ENCODE measurements around the gene WDR72.

The WDR72 gene

DNA sequence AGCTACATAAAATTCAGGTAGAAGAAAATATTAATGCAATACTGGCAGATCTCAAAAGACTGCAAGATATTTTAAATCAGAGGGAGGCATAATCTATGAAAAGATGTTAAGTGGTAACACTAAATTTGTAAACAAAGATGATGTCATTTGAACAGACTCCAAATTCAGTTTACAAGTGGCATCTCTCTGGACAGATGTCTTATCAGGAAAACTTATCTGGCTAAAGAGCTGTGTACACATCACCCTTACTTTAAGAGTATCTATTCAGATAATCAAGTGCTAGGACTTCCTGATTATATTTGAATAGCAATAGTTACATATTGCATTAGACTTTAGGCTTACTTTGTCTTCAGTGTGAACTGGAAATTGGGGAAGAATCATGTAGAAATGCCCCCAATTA lies 231.5 kb downstream of the WDR72 start:
- no peak for DNase-seq

DNA sequence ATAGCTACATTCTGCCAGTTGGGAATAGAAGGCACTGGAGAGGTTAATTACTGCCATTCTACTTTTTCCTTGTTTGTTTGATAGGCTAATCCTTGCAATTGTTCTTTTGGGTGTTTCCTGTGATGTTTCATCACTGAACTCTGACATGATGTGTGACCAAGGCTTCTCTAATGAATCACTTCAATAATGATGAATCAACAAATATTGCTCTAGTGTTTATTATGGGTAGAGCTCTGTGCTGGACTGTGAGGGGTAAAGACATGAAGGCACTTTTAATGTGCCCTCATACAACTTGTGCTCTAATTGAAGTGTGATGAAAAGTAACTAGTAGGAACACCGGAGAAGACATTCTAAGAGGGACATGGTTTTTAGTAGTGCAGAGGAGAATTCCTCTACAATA lies 233.6 kb downstream of the WDR72 start:
- DNase-seq: no peak

DNA sequence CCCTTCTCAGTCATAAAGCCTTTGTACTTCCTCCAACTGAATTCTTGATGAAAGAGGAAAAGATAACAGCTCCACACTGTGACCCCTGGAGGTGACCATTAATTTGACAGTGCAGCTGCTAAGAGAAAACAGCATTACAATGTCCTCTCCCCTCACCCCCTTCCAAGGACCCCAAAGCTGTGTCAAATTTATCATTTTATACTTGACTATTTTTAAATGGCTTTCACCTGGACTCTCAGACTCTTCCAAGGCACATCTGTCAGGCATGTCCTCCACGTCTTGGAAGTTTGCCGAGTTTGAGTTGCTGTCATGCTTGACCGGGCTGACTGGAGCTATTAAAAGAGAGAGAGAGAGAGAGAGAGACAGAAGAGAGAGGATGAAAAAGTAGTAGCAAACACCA lies 236.5 kb downstream of the WDR72 start:
- no peak for DNase-seq

DNA sequence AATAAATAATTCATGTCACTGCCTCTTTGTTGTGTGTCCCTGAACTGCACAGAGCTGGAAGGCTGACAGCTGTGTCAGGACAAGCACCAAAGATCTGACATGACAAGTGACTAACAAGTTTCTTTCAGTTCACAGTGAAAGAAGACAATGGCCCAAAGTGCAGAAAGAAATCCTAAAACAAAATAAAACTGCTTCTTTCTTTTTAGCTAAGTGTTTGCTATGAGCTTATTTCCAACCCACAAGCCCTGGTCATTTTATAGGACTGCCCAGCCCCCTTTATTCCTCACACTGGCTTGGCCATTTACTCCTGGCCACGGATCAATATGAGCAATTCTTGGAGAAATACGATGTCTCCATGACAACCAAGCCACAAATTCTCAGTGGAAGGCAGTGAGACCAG lies 238.5 kb downstream of the WDR72 start:
- DNase-seq: no peak

DNA sequence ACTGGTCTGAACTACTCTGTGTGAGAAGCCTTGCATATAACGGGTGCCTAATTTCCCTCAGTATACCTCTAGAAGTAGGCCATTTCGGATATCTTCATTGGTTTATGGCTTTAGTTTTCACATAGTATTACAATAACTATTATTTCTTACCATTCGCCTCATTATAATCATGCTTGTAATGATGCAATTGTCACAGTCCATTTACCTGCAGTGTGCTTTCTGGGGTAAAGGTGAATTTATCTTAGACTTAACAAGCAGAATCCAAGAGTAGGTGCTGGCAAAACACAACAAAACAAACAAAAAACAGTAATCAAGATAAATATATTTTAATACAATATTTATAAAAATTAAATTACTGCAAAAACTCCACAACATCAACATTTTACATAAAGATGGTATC lies 246.0 kb downstream of the WDR72 start:
- no peak for DNase-seq

DNA sequence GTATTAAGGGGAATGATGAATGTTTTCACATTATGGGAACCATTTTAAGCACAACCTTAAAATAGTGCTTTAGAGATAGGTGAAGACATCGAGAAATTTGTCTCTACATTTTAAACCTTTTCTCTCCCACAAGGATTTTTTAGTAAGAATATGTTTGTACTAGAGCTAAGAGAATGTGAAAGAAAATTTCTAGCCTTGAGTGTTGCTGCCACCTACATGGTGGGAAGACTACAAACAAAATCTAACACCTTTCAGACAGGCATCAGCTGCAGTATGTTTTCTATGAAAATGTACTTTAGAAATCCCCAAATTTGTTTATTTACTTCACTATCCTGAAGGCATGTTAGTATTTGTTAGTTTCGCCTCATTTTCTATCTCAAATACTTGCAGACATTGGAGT lies 247.4 kb downstream of the WDR72 start:
- DNase-seq: no peak

DNA sequence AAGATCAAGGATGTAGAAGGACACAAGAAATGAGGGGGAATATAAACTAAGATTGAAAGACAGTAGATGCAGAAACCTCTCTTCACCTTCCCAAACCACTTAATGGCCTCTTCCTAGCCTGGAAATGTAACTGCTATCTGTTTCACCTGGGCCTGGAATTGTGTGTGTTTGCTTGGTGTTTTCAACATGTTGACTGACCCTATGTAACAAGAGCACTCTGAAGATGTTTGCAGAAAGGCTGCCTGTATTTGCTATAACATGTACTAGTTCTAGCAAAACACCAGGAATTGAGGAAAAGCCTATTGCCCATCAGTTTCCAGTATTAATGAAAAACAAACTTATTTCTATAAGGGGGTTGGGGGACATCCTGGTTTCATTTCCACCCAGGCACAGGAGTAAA lies 248.3 kb downstream of the WDR72 start:
- DNase-seq: no peak

DNA sequence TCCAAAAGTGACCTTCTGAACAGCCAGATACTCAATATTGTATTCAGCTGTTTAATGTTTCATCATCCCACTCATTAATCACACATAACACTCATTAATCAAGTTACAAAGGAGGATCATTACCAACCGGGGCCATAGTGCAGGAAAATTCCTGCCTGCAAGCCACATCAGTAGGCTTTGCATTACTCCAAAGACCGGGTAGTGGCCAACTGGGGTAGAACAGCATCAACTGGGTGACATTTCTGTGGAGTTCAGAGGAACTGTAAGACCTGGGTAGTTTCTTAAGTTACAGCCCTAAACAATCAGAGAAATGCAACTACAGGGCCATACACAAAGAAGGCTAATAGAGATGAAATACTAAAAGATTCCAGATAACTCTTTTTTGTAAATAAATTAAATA lies 253.1 kb downstream of the WDR72 start:
- DNase-seq: no peak

DNA sequence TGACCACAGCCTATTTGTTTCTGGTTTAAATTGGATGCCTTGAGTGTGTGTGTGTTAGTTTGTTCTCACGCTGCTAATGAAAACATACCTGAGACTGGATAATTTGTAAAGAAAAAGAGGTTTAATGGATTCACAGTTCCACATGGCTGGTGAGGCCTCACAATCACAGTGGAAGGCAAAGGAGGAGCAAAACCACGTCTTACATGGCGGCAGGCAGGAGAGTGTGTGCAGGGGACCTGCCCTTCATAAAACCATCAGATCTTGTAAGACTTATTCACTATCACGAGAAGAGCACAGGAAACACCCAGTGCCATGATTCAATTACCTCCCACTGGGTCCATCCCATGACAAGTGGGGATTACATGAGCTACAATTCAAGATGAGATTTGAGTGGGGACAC lies 260.5 kb downstream of the WDR72 start:
- DNase-seq: no peak

DNA sequence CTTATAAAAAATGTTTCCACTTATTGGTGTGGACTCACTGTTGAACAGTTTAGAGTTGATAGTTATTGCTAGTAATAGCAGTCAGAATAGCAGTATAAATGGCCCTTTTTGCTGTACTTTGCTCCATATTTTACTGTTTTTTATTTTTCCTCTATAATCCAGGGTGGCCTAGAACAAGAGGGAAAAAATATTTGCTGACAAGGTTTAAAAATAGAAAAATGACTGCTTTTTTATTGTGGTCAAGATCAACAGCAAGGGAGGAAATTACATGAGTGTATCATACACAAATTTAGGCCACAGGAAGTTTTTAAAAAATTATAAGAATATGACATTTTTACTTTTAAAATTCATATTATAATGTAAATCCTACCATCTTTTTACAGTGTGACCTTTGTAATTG lies 269.1 kb downstream of the WDR72 start:
- DNase-seq: no peak

DNA sequence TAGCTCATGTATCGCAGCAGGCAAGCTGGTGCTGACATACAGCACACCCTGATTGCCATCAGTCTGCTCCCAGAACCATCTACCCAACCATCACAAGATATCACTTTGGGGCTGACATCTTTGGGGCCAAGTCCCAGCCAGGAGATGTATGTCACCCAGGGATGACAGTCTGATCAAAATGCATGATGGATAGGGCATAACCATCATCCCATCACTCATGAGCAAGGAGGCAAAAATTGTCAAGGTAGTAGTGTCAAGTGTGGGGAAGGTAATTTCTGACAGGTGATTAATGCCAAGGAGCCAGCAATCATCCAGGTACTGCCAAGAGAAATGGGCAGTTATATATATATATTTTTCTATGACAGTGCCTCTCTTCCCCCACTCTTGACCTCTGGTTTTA lies 277.4 kb downstream of the WDR72 start:
- DNase-seq: no peak

DNA sequence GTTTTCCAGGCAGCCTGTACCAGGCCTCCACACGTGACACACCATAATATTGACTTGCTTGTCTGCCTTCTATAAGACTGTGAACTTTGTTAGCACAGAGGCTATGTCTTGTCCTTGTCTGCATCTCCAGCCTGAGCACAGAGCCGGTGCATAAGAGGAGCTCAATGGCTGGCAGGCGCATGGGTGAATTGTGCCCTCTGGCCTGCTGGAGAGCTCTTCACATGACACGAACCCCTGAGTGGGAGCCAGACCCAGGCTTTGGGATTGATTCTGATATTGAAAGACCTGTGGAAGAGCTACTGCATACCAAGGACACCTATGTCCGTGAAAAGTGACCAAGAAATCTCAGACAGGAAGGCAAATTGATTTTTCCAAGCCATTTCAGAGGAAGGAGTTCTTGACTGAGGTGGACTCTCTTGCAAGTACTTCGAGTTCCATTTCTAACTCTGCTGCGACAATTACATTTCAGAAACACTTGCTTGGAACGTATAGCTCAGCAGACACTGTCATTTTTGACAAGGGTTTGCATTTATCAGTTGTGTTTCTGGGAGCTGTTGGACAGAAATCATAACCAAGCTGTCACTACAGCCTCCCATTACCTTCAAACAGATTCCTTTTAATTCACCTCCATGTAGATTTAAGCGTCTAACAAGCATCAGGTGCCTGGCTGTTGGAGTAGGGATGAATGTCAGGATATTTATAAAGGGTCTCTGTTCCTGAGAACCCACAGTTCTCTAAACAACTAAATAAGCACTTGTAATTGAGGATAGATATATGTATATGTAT lies 281.3 kb downstream of the WDR72 start:
- DNase-seq: no peak

DNA sequence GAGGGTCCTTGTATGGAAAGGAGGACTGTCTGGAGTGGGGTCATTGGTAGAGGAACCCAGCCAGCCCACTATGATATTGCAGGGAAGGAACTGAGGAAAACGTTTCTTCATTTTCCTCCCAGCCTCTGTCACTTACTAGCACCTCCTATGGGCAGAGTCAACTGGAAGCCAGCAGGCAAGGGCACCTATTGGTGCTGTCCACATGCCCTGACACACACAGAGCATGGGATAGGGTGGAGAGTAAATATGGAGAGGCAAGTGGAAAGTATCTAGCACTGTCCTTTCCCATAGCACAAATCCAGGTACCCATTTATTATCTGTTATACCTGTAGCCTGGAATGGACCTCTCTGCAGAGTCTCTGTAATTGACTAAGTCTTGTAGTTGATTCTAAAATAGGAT lies 285.6 kb downstream of the WDR72 start:
- DNase-seq: no peak

DNA sequence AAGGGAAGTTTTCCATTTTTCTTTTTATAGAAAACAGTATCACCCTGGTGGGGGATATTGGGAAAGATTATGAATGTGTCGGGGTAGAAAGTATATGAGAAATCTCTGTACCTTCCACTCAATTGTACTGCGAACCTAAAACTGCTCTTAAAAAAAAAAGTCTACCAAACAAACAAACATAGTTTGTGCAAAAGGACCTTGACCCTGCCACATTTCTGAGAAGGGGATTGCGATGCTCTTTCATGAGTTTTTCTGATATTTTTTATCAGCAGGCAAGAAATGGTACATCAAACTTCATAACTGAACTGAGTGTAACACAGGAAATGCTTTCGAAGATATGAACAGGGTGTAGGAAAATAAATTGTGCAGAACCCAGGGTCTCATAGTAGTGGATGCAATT lies 286.0 kb downstream of the WDR72 start:
- DNase-seq: no peak

DNA sequence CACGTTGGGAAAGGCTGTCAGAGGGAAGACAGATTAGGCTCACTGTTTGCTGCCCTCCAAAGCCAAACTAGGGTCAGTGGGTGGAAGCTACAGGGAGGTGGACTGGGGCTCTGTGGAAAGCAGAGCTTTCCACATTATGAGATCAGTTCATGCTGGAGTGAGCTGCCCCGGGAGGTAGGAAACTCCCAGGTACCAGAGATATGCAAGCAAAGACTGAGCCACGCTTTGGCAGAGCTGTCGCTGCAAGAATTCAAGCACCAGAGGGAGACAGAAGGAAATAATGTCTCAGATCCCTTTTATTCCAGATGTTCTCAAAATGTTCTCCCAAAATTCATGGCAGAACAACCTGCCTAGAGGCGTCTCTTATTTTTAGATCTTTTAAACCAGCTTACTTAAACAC lies 286.6 kb downstream of the WDR72 start:
- DNase-seq: no peak

DNA sequence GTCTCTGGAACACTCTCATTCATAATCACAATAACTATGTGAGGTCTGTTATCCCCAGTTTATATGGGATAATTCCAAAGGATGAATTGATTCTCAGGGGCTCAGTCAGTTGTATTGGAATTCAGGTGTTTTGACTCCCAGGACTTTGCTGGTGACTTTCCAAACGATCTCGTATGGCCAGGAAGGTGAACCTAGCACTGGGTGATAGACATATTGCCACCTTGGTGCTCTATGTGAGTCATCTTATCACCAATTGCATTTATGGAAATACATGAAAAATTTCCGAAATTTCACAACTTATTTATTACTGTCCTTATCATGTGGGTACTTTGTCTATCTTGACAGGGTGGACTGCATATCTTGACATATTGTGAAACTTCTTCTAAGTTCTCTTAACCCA lies 287.3 kb downstream of the WDR72 start:
- no peak for DNase-seq

DNA sequence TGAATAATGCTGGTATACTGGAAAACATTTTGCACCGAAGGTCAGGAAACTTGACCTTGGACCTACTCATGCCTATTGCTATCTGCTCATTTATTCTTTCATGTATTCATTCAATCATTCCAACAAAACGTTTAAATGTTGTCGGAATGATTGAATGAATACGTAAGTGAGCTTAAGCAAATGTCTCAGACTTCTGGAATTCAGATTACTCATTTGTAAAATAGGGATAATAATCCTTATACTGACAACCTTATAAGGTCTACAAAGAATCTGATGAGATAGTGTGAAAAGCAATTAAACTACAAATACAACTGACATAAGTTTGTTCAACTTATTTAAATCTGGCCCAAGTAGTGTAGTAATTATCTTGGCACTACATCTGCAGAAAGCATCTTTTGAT lies 288.7 kb downstream of the WDR72 start:
- no peak for DNase-seq

DNA sequence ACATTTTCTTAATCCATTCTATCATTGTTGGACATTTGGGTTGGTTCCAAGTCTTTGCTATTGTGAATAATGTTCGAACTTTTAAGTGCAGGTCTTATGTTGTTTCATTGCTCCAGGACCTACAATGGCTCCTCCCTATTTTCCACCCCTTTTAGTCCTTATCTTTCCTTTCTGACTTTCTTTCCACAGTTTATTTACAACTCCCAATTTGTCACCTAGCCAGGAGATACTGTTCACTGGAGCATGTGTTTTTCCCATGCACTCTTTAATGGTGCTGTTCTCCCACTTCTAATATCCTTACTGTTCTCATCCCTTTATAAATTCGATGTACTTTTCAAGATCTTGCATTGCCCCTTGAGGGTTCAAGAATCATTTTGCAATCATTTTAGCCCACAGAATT lies 290.0 kb downstream of the WDR72 start:
- no peak for DNase-seq
